ENCODE measurements around the gene GINS2.

Gene GINS2

GRCh38 chr16:85665373-85665740, 23.4 kb downstream of the GINS2 start:
- no peak for DNase-seq

- no peak for DNase-seq
Measured at GRCh38 chr16:85664580-85665372, 24.0 kb downstream of the GINS2 start.

GRCh38 chr16:85663891-85664321, 24.8 kb downstream of the GINS2 start:
- no peak for DNase-seq

GRCh38 chr16:85662976-85663830, 25.6 kb downstream of the GINS2 start:
- DNase-seq = no peak

GRCh38 chr16:85662482-85662812, 26.3 kb downstream of the GINS2 start:
- DNase-seq = no peak

GRCh38 chr16:85661740-85662481, 26.8 kb downstream of the GINS2 start:
- no peak for DNase-seq

- no peak for DNase-seq
Measured at GRCh38 chr16:85660843-85661739, 27.7 kb downstream of the GINS2 start.

GRCh38 chr16:85659805-85660511, 28.8 kb downstream of the GINS2 start:
- DNase-seq = peak; percentile 63

- DNase-seq = no peak
Measured at GRCh38 chr16:85659336-85659735, 29.4 kb downstream of the GINS2 start.

- DNase-seq = no peak
Measured at GRCh38 chr16:85658504-85659326, 30.0 kb downstream of the GINS2 start.

GRCh38 chr16:85657996-85658395, 30.8 kb downstream of the GINS2 start:
- no peak for DNase-seq

GRCh38 chr16:85657267-85657650, 31.5 kb downstream of the GINS2 start:
- DNase-seq = no peak

GRCh38 chr16:85656351-85657266, 32.1 kb downstream of the GINS2 start:
- DNase-seq = no peak

GRCh38 chr16:85655216-85656129, 33.3 kb downstream of the GINS2 start:
- DNase-seq = no peak

GRCh38 chr16:85654251-85655095, 34.3 kb downstream of the GINS2 start:
- DNase-seq = no peak

GRCh38 chr16:85653290-85653891, 35.4 kb downstream of the GINS2 start:
- no peak for DNase-seq

All from CD4-positive, alpha-beta T cell treated with Interleukin-10 for 1 hour (primary cell).